ENCODE data around the gene CTRL. TPM values are rescaled to one million over a fixed set of nuclear protein-coding genes. Genes with fewer than 3 reads are reported as not detected.

Gene CTRL
- total and polyA plus RNA-seq, 11 donors = 0.23 to 2.1 (median 0.74) TPM; not detected in 1

- TF ChIP-seq POLR2A (IDR thresholded peaks at IDR 0.05) = no peak
- intact Hi-C loops (cut with DNase I) = loop anchor here in 2 of 10 donors (5.0 kb wide), 2 partner anchors 79 to 99 kb away; partner anchors contain the start of genes DDX28 (in 1 of the 2) and DUS2 (in 1 of the 2)
- H3K27ac ChIP-seq = peak overlapping the region in 11 of 12 donors; percentile 25 to 89 (median 68)
- DNase-seq (no peak), ATAC-seq (no peak)
- H3K4me1 ChIP-seq = peaks cover 4 to 71% (median 32%) of the 10 kb centered on the region in 12 donors
- WGBS, 4 donors = 77 to 93% (median 88%) methylated on average over 3 to 6 of the region's 6 CpGs
- no peaks in the 10 kb centered on the region for H3K27me3 ChIP-seq
- peaks cover 15 to 94% (median 88%) of the 10 kb centered on the region in 9 donors for H3K36me3 ChIP-seq
- H3K4me3 ChIP-seq = no peak overlapping the region
- H3K9me3 ChIP-seq = no peaks in the 10 kb centered on the region
These were observed 11.6 kb upstream of the CTRL start for GRCh38 chr16:67943256-67943618.

GRCh38 chr16:67942510-67943255, 11.0 kb upstream of the CTRL start:
- Histone ChIP-seq H3K27me3 (no peaks in the 10 kb centered on the region), H3K9me3 (no peaks in the 10 kb centered on the region), H3K4me3 (no peak overlapping the region), H3K27ac (peak overlapping the region in 7 of 12 donors; percentile 14 to 89 (median 30)), H3K4me1 (peaks cover 4 to 69% (median 33%) of the 10 kb centered on the region in 12 donors), H3K36me3 (peaks cover 11 to 88% (median 82%) of the 10 kb centered on the region in 9 donors)
- WGBS, 4 donors = 69 to 82% (median 74%) methylated on average over 20 to 27 of the region's 27 CpGs
- TF ChIP-seq CTCF (IDR thresholded peaks at IDR 0.05) (no peak), POLR2A (IDR thresholded peaks at IDR 0.05) (no peak)
- DNase-seq (peak in 3 of 5 donors; percentile 57 to 73 (median 66)), ATAC-seq (peak in 3 of 4 donors; percentile 1 to 7 (median 1))
- intact Hi-C loops (cut with DNase I) = loop anchor here in 2 of 10 donors (5.0 kb wide), 2 partner anchors 80 to 100 kb away; partner anchors contain the start of genes DDX28 (in 1 of the 2) and DUS2 (in 1 of the 2)

- intact Hi-C loops (cut with DNase I) = loop anchor here in 2 of 10 donors (5.0 kb wide), 2 partner anchors 80 to 100 kb away; partner anchors contain the start of genes DDX28 (in 1 of the 2) and DUS2 (in 1 of the 2)
- peaks cover 4 to 67% (median 38%) of the 10 kb centered on the region in 12 donors for H3K4me1 ChIP-seq
These were observed 10.5 kb upstream of the CTRL start for GRCh38 chr16:67942200-67942509.

More at GRCh38 chr16:67942200-67942509, 10.5 kb upstream of the CTRL start:
- DNase-seq = no peak
- ATAC-seq = peak in 3 of 4 donors; percentile 14 to 22 (median 18)
- Histone ChIP-seq H3K27me3 (no peaks in the 10 kb centered on the region), H3K9me3 (no peaks in the 10 kb centered on the region), H3K27ac (peak overlapping the region in 7 of 12 donors; percentile 4 to 54 (median 25)), H3K4me3 (no peak overlapping the region), H3K36me3 (peaks cover 11 to 83% (median 77%) of the 10 kb centered on the region in 9 donors)
- peak; percentile 35 to 70 (median 54) for TF ChIP-seq CTCF (IDR thresholded peaks at IDR 0.05)
- TF ChIP-seq POLR2A (IDR thresholded peaks at IDR 0.05) = no peak
- WGBS, 4 donors = 70 to 88% (median 76%) methylated on average over 4 to 6 of the region's 6 CpGs
